GM12872 (cell line): ENCODE data around the gene NKAIN2.

Experiments
- TF ChIP-seq, protein P1 (sequence below): IDR thresholded peaks from 3 replicates; pipeline ENCODE4 v1.5.1; 2011; ENCODE audit warnings: low read depth, mild to moderate bottlenecking, low read length, moderate library complexity; ENCODE audit not compliant: insufficient read depth

The NKAIN2 gene

DNA sequence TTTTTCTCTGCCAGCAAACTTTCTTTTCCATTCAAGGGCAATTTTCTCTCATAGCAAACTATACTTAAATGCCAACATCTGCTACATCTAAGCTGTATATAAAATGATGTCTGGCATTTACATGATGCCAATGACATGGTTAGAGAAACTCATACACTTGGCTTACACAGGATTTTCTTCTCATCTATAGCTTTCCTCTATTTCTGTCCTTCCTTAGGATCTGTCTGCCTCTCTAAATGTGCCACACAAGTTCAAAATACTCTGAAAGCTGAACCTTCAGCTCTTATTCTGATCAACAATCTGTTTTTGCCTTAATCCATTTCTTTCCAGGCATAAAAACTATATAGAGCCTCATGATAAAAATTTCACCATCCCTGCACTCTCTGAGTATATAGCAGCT, 867.7 kb downstream of the NKAIN2 start:
- TF ChIP-seq, protein P1, sequence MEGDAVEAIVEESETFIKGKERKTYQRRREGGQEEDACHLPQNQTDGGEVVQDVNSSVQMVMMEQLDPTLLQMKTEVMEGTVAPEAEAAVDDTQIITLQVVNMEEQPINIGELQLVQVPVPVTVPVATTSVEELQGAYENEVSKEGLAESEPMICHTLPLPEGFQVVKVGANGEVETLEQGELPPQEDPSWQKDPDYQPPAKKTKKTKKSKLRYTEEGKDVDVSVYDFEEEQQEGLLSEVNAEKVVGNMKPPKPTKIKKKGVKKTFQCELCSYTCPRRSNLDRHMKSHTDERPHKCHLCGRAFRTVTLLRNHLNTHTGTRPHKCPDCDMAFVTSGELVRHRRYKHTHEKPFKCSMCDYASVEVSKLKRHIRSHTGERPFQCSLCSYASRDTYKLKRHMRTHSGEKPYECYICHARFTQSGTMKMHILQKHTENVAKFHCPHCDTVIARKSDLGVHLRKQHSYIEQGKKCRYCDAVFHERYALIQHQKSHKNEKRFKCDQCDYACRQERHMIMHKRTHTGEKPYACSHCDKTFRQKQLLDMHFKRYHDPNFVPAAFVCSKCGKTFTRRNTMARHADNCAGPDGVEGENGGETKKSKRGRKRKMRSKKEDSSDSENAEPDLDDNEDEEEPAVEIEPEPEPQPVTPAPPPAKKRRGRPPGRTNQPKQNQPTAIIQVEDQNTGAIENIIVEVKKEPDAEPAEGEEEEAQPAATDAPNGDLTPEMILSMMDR = no peak

DNA sequence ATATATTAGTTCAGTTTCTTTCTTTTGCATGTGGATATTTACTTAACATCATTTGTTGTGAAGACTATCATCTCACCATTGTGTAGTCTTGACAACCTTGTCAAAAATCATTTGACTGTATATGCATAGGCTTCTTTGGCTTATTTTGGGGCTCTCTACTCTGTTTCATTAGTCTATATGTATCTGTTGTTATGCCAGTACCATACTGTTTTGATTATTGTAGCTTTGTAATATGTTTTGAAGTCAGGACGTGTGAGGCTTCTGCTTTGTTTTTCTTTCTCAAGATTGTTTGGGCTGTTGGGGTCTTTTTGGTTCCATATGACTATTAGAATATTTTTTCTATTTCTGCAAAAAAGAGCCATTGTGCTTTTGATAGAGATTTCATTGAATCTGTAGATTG, 870.4 kb downstream of the NKAIN2 start:
- TF ChIP-seq, protein P1 = no peak

DNA sequence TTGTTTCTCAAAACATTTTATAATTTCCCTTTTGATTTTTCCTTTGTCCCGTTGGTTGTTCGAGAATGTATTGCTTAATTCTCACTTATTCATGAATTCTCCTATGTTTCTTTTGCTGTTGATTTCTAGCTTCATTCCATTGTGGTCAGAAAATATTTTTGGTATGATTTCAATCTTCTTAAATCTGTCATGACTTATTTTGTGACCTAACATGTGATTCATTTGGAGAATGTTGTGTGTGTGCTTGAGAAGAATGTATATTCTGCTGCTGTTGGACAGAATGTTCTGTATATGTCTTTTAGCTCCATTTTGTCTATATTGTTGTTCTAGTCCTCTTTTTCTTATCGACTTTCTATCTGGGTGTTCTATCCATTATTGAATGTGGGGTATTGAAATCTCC, 872.4 kb downstream of the NKAIN2 start:
- TF ChIP-seq, protein P1 = no peak

DNA sequence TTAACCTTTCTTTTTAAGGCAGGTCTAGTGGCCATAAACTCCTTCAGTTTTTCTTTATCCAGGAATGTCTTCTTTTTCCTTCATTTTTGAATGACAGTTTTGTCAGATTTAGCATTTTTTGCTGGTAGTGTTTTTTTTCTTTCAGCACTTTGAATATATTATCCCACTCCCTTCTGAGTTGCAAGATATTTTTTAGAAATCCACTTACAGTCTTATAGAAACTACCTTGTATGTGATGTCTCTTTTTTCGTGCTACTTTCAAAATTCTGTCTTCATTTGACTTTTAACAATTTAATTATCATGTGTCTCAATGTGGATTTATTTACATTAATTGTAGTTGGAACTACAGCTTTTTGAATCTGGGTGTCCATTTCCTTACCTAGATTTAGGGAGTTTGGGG, 874.2 kb downstream of the NKAIN2 start:
- TF ChIP-seq, protein P1 = no peak

DNA sequence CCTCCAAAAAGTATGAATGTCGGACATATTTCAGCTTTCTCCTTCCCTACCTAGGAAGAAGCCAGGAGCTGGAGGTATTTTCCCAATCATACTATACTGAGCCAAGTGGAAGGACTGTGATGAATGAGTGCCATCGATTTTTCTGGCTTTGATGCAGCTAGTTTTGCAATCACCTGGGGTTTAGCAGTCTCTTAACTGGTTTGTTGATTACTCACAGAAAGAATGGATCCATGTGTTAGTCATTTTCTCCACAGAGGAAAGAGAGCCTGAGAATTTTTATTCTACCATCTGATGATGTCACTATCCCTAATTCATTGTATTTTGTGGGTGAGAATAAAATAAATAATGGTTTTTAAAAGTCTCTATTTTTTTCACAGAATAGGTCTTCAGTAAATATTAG, 875.7 kb downstream of the NKAIN2 start:
- TF ChIP-seq, protein P1 = no peak

DNA sequence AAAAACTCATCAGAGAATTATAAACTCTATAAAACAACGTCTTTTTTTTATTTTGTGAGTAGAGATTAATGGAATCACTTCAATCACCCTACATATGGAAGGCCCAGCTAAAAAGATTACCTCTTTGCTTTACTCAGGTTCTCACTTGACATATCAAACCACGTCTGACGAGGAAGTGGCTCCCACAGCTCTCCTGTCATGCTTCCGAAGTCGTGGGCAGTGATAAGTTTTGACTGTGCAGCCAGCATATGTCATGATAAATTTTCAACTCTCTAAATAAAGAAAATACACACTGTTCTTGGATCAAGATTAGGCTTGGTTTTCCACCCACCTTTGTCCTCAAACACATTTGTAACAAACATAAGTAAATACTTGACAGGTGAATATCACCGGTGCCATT, 879.1 kb downstream of the NKAIN2 start:
- TF ChIP-seq, protein P1 = no peak

DNA sequence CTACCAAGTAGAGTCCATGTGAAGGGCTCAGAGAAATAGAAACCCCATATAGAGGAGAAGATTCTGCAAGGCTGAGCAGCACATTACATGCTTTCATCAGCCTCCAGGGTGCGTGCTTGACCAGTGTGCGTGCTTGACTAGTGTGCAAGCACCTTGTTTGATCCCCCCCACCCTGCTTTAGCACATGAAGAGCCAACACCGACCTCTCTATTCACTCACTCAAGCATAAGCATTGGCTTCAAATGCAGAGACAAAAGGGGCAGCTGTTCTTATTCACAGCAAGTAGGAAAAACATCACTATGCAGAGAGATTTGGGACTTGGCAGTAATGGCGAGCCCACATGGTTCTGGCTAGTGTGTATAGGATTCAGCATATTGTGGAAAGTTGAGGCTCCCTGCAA, 879.8 kb downstream of the NKAIN2 start:
- TF ChIP-seq, protein P1 = no peak

DNA sequence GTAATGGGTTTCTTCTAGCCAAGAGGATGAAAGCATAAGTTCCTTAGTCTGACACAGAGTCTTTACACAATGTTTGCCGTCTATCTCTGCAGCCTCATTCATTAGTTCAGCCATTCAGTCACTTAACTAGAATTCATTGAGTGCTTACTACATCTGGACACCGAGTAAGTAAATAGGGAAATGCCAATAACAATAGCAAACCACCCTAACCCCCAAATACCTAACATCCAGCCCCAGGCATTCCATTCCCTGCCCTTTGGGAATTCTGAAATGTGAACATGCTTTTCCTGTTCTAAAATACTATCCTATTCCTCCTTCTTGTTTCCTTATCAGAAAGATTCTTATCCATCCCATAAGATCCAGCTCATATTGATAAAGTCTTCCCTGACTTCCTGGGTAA, 881.0 kb downstream of the NKAIN2 start:
- TF ChIP-seq, protein P1 = no peak
